Trophoblast cell (in vitro differentiated cells and primary cell): ENCODE measurements around the gene CCDC85C. TPM values are rescaled to one million over a fixed set of nuclear protein-coding genes. Genes with fewer than 3 reads are reported as not detected.

ENCODE experiments used
- DNase-seq, 2 donors: peaks; one replicate each; pipeline ENCODE4 v3.0.0-alpha.2; 2016
- H2AFZ ChIP-seq: 2 replicates; pipeline ENCODE4 v1.6.1; 2013; ENCODE audit warnings: low read length, moderate library complexity, mild to moderate bottlenecking; ENCODE audit not compliant: insufficient read depth, poor library complexity
- H2AK5ac ChIP-seq: 2 replicates; pipeline ENCODE4 v1.6.1; 2013; ENCODE audit warnings: mild to moderate bottlenecking, low read length
- H2BK120ac ChIP-seq: 2 replicates; pipeline ENCODE4 v1.6.1; 2013; ENCODE audit warnings: low read length, mild to moderate bottlenecking, moderate library complexity; ENCODE audit not compliant: insufficient read depth, poor library complexity
- H2BK12ac ChIP-seq: 2 replicates; pipeline ENCODE4 v1.6.1; 2013; ENCODE audit warnings: mild to moderate bottlenecking, low read length, moderate library complexity
- H2BK5ac ChIP-seq: 2 replicates; pipeline ENCODE4 v1.6.1; 2013; ENCODE audit warnings: low read length, low read depth, moderate library complexity, mild to moderate bottlenecking; ENCODE audit not compliant: poor library complexity
- H3K14ac ChIP-seq: 2 replicates; pipeline ENCODE4 v1.6.1; 2013; ENCODE audit warnings: mild to moderate bottlenecking, low read length
- H3K18ac ChIP-seq: 2 replicates; pipeline ENCODE4 v1.6.1; 2013; ENCODE audit warnings: mild to moderate bottlenecking, low read length
- H3K23ac ChIP-seq: 2 replicates; pipeline ENCODE4 v1.6.1; 2013; ENCODE audit warnings: low read length
- H3K27ac ChIP-seq: 2 replicates; pipeline ENCODE4 v1.5.1; 2013; ENCODE audit warnings: low read depth, mild to moderate bottlenecking, inconsistent platforms, low read length, moderate library complexity
- H3K27me3 ChIP-seq: 2 replicates; pipeline ENCODE4 v1.6.1; 2013; ENCODE audit warnings: inconsistent platforms, mild to moderate bottlenecking, low read length, moderate library complexity; ENCODE audit not compliant: insufficient read depth
- H3K36me3 ChIP-seq, 2 experiments: 1 replicate in 1 of 2; 2 replicates in 1 of 2; pipeline ENCODE4 v1.6.1; 2013; ENCODE audit warnings: low read length in 2 of 2, mild to moderate bottlenecking in 2 of 2, moderate library complexity in 1 of 2; ENCODE audit not compliant: insufficient read depth in 2 of 2, control insufficient read depth in 1 of 2
- H3K4ac ChIP-seq: 2 replicates; pipeline ENCODE4 v1.6.1; 2013; ENCODE audit warnings: low read depth, mild to moderate bottlenecking, low read length, moderate library complexity
- H3K4me1 ChIP-seq, 2 experiments: 1 replicate in 1 of 2; 2 replicates in 1 of 2; pipeline ENCODE4 v1.6.1; 2013; ENCODE audit warnings: low read length in 2 of 2, mild to moderate bottlenecking in 2 of 2, moderate library complexity in 1 of 2; ENCODE audit not compliant: insufficient read depth in 2 of 2, control insufficient read depth in 1 of 2
- H3K4me2 ChIP-seq: 2 replicates; pipeline ENCODE4 v1.6.1; 2013; ENCODE audit warnings: inconsistent platforms, mild to moderate bottlenecking, low read length, moderate library complexity
- H3K4me3 ChIP-seq: 2 replicates; pipeline ENCODE4 v1.5.1; 2013; ENCODE audit warnings: mild to moderate bottlenecking, low read depth, low read length, inconsistent platforms
- H3K79me1 ChIP-seq: one replicate; pipeline ENCODE4 v1.6.1; 2013; ENCODE audit warnings: low read length
- H3K79me2 ChIP-seq: 2 replicates; pipeline ENCODE4 v1.6.1; 2013; ENCODE audit warnings: low read length, mild to moderate bottlenecking; ENCODE audit not compliant: control insufficient read depth, insufficient read depth, poor library complexity
- H3K9ac ChIP-seq: 2 replicates; pipeline ENCODE4 v1.6.1; 2013; ENCODE audit warnings: mild to moderate bottlenecking, low read length
- H3K9me3 ChIP-seq: 2 replicates; pipeline ENCODE4 v1.6.1; 2013; ENCODE audit warnings: low read depth, mild to moderate bottlenecking, control low read depth, inconsistent platforms, low read length; ENCODE audit not compliant: insufficient read depth
- H4K12ac ChIP-seq: 2 replicates; pipeline ENCODE4 v1.6.1; 2013; ENCODE audit warnings: low read depth, mild to moderate bottlenecking, low read length, moderate library complexity
- H4K8ac ChIP-seq: 2 replicates; pipeline ENCODE4 v1.6.1; 2013; ENCODE audit warnings: low read depth, mild to moderate bottlenecking, low read length, moderate library complexity
- H4K91ac ChIP-seq: one replicate; pipeline ENCODE4 v1.6.1; 2013; ENCODE audit warnings: low read depth, mild to moderate bottlenecking, low read length, moderate library complexity
- WGBS: extraction: QIAGEN DNeasy Blood & Tissue Kit; methylation state at CpG from one replicate; pipeline ENCODE4 v1.1.7; 2013; ENCODE audit warnings: missing lambda C conversion rate; ENCODE audit not compliant: insufficient read length, insufficient coverage; ENCODE audit errors: extremely low coverage; 5-methylcytosine and 5-hydroxymethylcytosine counted together
- polyA plus RNA-seq: library from polyadenylated mRNA; stranded (reverse); fragments of 200-250 nt; gene quantifications from 2 replicates; pipeline ENCODE4 v1.2.3, GENCODE V29; 2013

The CCDC85C gene
- polyA plus RNA-seq: 17.0 and 18.1 TPM in 2 replicates

DNA sequence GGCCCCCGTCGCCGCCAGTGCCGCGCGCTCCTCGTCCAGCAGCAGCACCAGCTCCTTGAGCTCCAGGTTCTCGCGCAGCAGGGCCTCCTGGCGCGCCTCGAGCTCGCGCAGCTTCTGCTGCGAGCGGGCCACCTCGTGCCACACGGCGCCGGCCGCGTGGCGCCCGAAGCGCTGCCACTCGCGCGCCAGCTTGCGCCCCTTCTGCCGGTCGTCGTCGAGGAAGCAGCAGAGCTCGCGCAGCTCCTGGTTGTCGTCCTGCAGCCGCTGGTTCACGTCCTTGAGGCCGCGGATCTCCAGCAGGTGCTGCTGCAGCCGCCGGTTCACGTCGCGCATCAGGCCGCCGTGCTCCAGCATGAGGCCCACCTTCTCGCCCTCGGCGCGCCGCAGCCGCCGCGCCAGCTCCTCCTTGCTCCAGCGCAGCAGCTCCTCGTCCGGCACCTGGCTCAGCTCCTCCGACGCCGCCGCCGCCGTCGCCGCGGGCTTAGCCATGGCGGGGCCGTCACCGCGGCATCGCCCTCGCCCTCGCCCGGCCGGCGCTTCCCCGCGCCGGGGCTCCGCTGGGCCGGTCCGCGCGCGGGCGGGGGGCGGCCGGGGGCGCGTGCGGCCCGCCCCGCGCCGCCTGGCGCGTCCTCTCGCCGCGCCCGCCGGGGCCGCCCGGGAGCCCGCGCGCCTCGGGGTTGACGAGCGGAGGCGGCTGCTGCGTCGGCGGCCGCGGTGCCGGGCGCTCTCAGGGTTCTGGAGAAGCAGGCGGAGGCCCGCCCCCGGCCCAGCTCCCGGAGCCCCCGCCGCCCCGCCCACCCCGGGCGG lies at the start of gene CCDC85C:
Gene CCDC85C, minus strand, starts transcription at position 737 of the 807 bp plus-strand sequence. Its CDS starts 248 bp downstream, at position 489.
- peaks cover 27 to 36% of the 10 kb centered on the region in 2 experiments for H3K4me1 ChIP-seq
- H4K12ac ChIP-seq: peak within 1 kb of the TSS; percentile 34
- peaks cover 5% of the 10 kb centered on the region for H3K27me3 ChIP-seq
- no peak within 1 kb of the TSS for H2AK5ac ChIP-seq
- peak within 1 kb of the TSS; percentile 61 for H3K4ac ChIP-seq
- peaks cover 31% of the 10 kb centered on the region for H3K79me2 ChIP-seq
- H3K14ac ChIP-seq: peak within 1 kb of the TSS; percentile 55
- H3K23ac ChIP-seq: no peak within 1 kb of the TSS
- no CpG with 5 or more reads among the region's 128 CpGs for WGBS
- peak within 1 kb of the TSS; percentile 63 for H2BK12ac ChIP-seq
- H2BK5ac ChIP-seq: peak within 1 kb of the TSS; percentile 82
- H2AFZ ChIP-seq: peak within 1 kb of the TSS; percentile 72
- H3K4me2 ChIP-seq: peak within 1 kb of the TSS; percentile 95
- peak within 1 kb of the TSS; percentile 70 for H2BK120ac ChIP-seq
- no peaks in the 10 kb centered on the region for H3K36me3 ChIP-seq
- peak within 1 kb of the TSS; percentile 78 for H3K9ac ChIP-seq
- peak; percentile 23 to 53 for DNase-seq
- H3K79me1 ChIP-seq: peaks cover 10% of the 10 kb centered on the region
- peak within 1 kb of the TSS; percentile 97 for H3K18ac ChIP-seq
- H3K27ac ChIP-seq: peak within 1 kb of the TSS; percentile 80
- H4K91ac ChIP-seq: peak within 1 kb of the TSS; percentile 91
- H3K4me3 ChIP-seq: peak within 1 kb of the TSS; percentile 80
- H3K9me3 ChIP-seq: no peaks in the 10 kb centered on the region
- H4K8ac ChIP-seq: peak within 1 kb of the TSS; percentile 80

DNA sequence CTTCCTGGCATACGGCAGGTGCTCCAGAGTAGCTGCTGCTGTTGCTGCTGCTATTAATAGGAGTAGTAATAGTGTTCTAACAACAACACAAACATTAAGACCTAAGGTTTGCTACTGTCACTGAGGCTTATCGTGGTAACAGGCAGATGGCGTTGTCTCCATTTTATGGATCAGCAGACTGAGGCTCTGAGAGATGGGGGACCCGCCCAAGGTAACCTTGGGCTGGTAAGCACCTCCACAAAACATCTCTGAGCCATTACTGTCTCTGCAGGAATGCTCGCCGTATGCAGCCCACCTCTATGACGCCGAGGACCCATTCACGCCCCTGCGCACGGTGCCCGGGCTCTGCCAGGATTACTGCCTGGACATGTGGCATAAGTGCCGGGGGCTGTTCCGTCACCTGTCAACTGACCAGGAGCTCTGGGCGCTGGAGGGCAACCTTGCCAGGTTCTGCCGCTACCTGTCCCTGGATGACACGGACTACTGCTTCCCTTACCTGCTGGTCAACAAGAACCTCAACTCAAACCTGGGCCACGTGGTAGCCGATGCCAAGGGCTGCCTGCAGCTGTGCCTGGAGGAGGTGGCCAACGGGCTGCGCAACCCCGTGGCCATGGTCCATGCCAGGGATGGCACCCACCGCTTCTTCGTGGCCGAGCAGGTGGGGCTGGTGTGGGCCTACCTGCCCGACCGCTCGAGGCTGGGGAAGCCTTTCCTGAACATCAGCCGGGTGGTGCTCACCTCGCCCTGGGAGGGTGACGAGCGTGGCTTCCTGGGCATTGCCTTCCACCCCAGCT lies 48.1 kb upstream of the CCDC85C start:
- no peak overlapping the region for H4K12ac ChIP-seq
- no CpG with 5 or more reads among the region's 32 CpGs for WGBS
- no peak overlapping the region for H3K4me2 ChIP-seq
- H2BK5ac ChIP-seq: no peak overlapping the region
- no peak overlapping the region for H4K91ac ChIP-seq
- H3K23ac ChIP-seq: no peak overlapping the region
- H3K18ac ChIP-seq: no peak overlapping the region
- no peaks in the 10 kb centered on the region for H3K27me3 ChIP-seq
- H3K36me3 ChIP-seq: peaks cover 0 to 3% of the 10 kb centered on the region in 2 experiments
- no peak overlapping the region for H3K14ac ChIP-seq
- H3K79me1 ChIP-seq: no peaks in the 10 kb centered on the region
- H2AFZ ChIP-seq: no peak overlapping the region
- H4K8ac ChIP-seq: no peak overlapping the region
- peaks cover 4% of the 10 kb centered on the region for H3K9me3 ChIP-seq
- H3K4me1 ChIP-seq: peaks cover 7% of the 10 kb centered on the region in 2 experiments
- no peak overlapping the region for H2BK12ac ChIP-seq
- H2AK5ac ChIP-seq: no peak overlapping the region
- no peak overlapping the region for H3K4ac ChIP-seq
- H3K27ac ChIP-seq: no peak overlapping the region
- H3K79me2 ChIP-seq: no peaks in the 10 kb centered on the region
- H3K9ac ChIP-seq: no peak overlapping the region
- no peak for DNase-seq
- peak overlapping the region; percentile 18 for H3K4me3 ChIP-seq
- no peak overlapping the region for H2BK120ac ChIP-seq

DNA sequence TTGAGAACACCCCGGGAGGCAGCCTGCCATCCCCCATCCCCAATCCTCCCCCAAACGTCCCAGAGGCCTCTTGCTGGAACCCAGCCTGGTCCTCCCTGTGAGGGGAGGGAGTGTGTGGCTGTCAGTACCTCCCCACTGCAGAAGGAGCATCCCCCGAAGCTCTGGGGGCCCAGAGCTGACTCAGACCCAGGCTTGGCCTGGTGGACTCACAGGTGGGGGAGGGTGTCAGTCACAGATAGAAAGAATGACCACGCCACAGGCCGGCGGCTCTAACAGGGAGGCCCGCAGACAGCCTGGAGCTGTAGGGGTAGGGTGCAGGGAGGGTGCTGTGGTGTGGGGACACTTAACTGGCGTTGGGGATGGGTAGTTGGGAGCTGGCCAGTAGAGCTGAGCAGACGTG lies 46.2 kb upstream of the CCDC85C start:
- no peaks in the 10 kb centered on the region for H3K27me3 ChIP-seq
- peak overlapping the region; percentile 8 for H2BK12ac ChIP-seq
- no peak overlapping the region for H4K8ac ChIP-seq
- peaks cover 6% of the 10 kb centered on the region for H3K9me3 ChIP-seq
- H3K14ac ChIP-seq: no peak overlapping the region
- H3K23ac ChIP-seq: no peak overlapping the region
- H2AK5ac ChIP-seq: no peak overlapping the region
- H4K91ac ChIP-seq: no peak overlapping the region
- H3K79me1 ChIP-seq: peaks cover 3% of the 10 kb centered on the region
- H3K27ac ChIP-seq: no peak overlapping the region
- DNase-seq: no peak
- no peak overlapping the region for H2BK120ac ChIP-seq
- no peak overlapping the region for H3K4me2 ChIP-seq
- H3K4me1 ChIP-seq: peaks cover 17% of the 10 kb centered on the region in 2 experiments
- WGBS: no CpG with 5 or more reads among the region's 9 CpGs
- H2BK5ac ChIP-seq: no peak overlapping the region
- H3K4ac ChIP-seq: no peak overlapping the region
- no peak overlapping the region for H3K18ac ChIP-seq
- no peak overlapping the region for H3K9ac ChIP-seq
- peaks cover 0 to 3% of the 10 kb centered on the region in 2 experiments for H3K36me3 ChIP-seq
- H2AFZ ChIP-seq: no peak overlapping the region
- no peak overlapping the region for H3K4me3 ChIP-seq
- H3K79me2 ChIP-seq: peaks cover 2% of the 10 kb centered on the region
- no peak overlapping the region for H4K12ac ChIP-seq

DNA sequence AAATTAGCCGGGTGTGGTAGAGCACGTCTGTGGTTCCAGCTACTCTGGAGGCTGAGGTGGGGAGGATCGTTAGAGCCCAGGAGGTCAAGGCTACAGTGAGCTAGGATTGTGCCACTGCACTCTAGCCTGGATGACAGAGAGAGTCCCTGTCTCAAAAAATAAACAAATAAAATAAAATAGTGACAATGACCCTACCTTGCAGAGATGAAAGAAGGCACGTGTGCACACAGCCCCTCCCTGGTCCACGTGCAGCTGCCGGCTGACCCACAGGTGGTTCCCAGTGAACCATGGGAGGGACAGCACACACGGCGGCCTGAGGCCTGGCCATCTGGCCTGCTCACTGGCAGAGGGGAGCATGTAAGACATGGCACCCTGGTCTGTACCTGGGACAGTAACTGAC lies 45.6 kb upstream of the CCDC85C start:
- Histone ChIP-seq H3K79me2 (peaks cover 6% of the 10 kb centered on the region), H3K9me3 (peaks cover 6% of the 10 kb centered on the region), H3K9ac (no peak overlapping the region), H3K36me3 (peaks cover 0 to 3% of the 10 kb centered on the region in 2 experiments), H2BK5ac (no peak overlapping the region), H3K4me2 (no peak overlapping the region), H3K4me1 (peaks cover 22 to 23% of the 10 kb centered on the region in 2 experiments), H3K18ac (no peak overlapping the region), H3K4me3 (no peak overlapping the region), H2BK12ac (no peak overlapping the region), H3K79me1 (peaks cover 7% of the 10 kb centered on the region), H3K14ac (no peak overlapping the region), H3K27ac (no peak overlapping the region), H4K91ac (no peak overlapping the region), H3K27me3 (no peaks in the 10 kb centered on the region), H3K4ac (no peak overlapping the region), H2AK5ac (no peak overlapping the region), H4K8ac (no peak overlapping the region), H2BK120ac (no peak overlapping the region), H3K23ac (no peak overlapping the region), H4K12ac (no peak overlapping the region), H2AFZ (no peak overlapping the region)
- no CpG with 5 or more reads among the region's 8 CpGs for WGBS
- no peak for DNase-seq
